IMR-90 (cell line): ENCODE data around the gene LRRC14B. TPM values are rescaled to one million over a fixed set of nuclear protein-coding genes. Genes with fewer than 3 reads are reported as not detected.

Experiments used
- ATAC-seq: fragments of 200-7000 bp; cut with Tn5 transposase; 2 replicates; pipeline ENCODE4 v1.9.1; 2020; ENCODE audit warnings: low read depth, mild to moderate bottlenecking, moderate library complexity
- BruUV-seq: library from RNA; stranded (reverse); fragments of 400-500 nt; replicated peaks from 2 replicates; lab custom pipeline; 2021; lab: Mats Ljungman, UMichigan
- CTCF ChIA-PET: fragments of 300-600 bp; formaldehyde crosslinking; extraction: SDS; loops from one replicate; lab custom pipeline; 2021; ENCODE audit warnings: antibody characterized with exemption; lab: Yijun Ruan, JAX
- POLR2A ChIA-PET: fragments of 300-600 bp; sonication (Branson Sonifier 250); formaldehyde crosslinking; loops from one replicate; lab custom pipeline; 2022; ENCODE audit warnings: antibody characterized with exemption; ENCODE audit not compliant: unreplicated experiment; lab: Charles Lee
- DNase-seq: peaks from one replicate; pipeline ENCODE4 v3.0.0; 2013
- H2AFZ ChIP-seq: replicated peaks from 2 replicates; pipeline ENCODE3; 2013; ENCODE audit warnings: low read length, mild to moderate bottlenecking; ENCODE audit not compliant: poor library complexity
- H2AK5ac ChIP-seq: 2 replicates; pipeline ENCODE4 v1.6.1; 2013; ENCODE audit warnings: low read depth, low read length, inconsistent platforms
- H2AK9ac ChIP-seq: replicated peaks from 2 replicates; pipeline ENCODE3; 2013; ENCODE audit warnings: mild to moderate bottlenecking, low read depth, low read length, moderate library complexity; ENCODE audit not compliant: poor library complexity
- H2BK120ac ChIP-seq: 2 replicates; pipeline ENCODE4 v1.6.1; 2013; ENCODE audit warnings: low read depth, low read length, inconsistent platforms
- H2BK15ac ChIP-seq: 3 replicates; pipeline ENCODE4 v1.6.1; 2013; ENCODE audit warnings: low read depth, low read length, inconsistent platforms
- H2BK20ac ChIP-seq: 2 replicates; pipeline ENCODE4 v1.6.1; 2013; ENCODE audit warnings: low read depth, mild to moderate bottlenecking, inconsistent platforms, low read length, moderate library complexity
- H2BK5ac ChIP-seq: 2 replicates; pipeline ENCODE4 v1.6.1; 2013; ENCODE audit warnings: mild to moderate bottlenecking, low read depth, low read length, inconsistent platforms; ENCODE audit not compliant: poor library complexity, severe bottlenecking
- H3K14ac ChIP-seq: replicated peaks from 2 replicates; pipeline ENCODE4 v1.6.1; 2013; ENCODE audit warnings: low read depth, low read length, inconsistent platforms
- H3K18ac ChIP-seq: 2 replicates; pipeline ENCODE4 v1.6.1; 2013; ENCODE audit warnings: low read depth, low read length, control low read depth
- H3K23ac ChIP-seq: 2 replicates; pipeline ENCODE4 v1.6.1; 2013; ENCODE audit warnings: low read depth, low read length, inconsistent platforms
- H3K27ac ChIP-seq: 2 replicates; pipeline ENCODE4 v1.5.1; 2013; ENCODE audit warnings: mild to moderate bottlenecking, control low read depth, low read length; ENCODE audit not compliant: insufficient read depth
- H3K27me3 ChIP-seq: 2 replicates; pipeline ENCODE4 v1.6.1; 2013; ENCODE audit warnings: low read length; ENCODE audit not compliant: control insufficient read depth, insufficient read depth
- H3K36me3 ChIP-seq: 2 replicates; pipeline ENCODE4 v1.6.1; 2013; ENCODE audit warnings: low read length, mixed read lengths; ENCODE audit not compliant: control insufficient read depth, insufficient read depth
- H3K4ac ChIP-seq: 2 replicates; pipeline ENCODE4 v1.6.1; 2013; ENCODE audit warnings: low read depth, low read length, inconsistent platforms
- H3K4me1 ChIP-seq: 2 replicates; pipeline ENCODE4 v1.6.1; 2013; ENCODE audit warnings: low read length, mixed read lengths; ENCODE audit not compliant: control insufficient read depth, insufficient read depth
- H3K4me2 ChIP-seq: 2 replicates; pipeline ENCODE4 v1.6.1; 2013; ENCODE audit warnings: low read depth, mild to moderate bottlenecking, control low read depth, low read length, moderate library complexity
- H3K4me3 ChIP-seq: 2 replicates; pipeline ENCODE4 v1.5.1; 2013; ENCODE audit warnings: low read depth, mild to moderate bottlenecking, control low read depth, low read length, moderate library complexity; ENCODE audit not compliant: insufficient read depth
- H3K56ac ChIP-seq: 2 replicates; pipeline ENCODE4 v1.6.1; 2013; ENCODE audit warnings: low read length, inconsistent platforms; ENCODE audit not compliant: insufficient read depth; ENCODE audit errors: extremely low read depth
- H3K79me1 ChIP-seq, 2 experiments: 2 replicates each; pipeline ENCODE4 v1.6.1; 2013; ENCODE audit warnings: low read length in 2 of 2, inconsistent platforms in 1 of 2, low read depth in 1 of 2
- H3K9ac ChIP-seq: 2 replicates; pipeline ENCODE4 v1.6.1; 2013; ENCODE audit warnings: low read depth, low read length, control low read depth
- H3K9me1 ChIP-seq: 2 replicates; pipeline ENCODE4 v1.6.1; 2013; ENCODE audit warnings: low read length, inconsistent platforms; ENCODE audit not compliant: insufficient read depth
- H3K9me3 ChIP-seq: 2 replicates; pipeline ENCODE4 v1.6.1; 2013; ENCODE audit warnings: low read length; ENCODE audit not compliant: control insufficient read depth, insufficient read depth
- H4K20me1 ChIP-seq: 2 replicates; pipeline ENCODE4 v1.6.1; 2013; ENCODE audit warnings: low read length, inconsistent platforms; ENCODE audit not compliant: insufficient read depth
- H4K5ac ChIP-seq: 2 replicates; pipeline ENCODE4 v1.6.1; 2013; ENCODE audit warnings: mild to moderate bottlenecking, low read depth, low read length, control low read depth
- H4K8ac ChIP-seq, 2 experiments: 2 replicates each; pipeline ENCODE4 v1.6.1; 2013; ENCODE audit warnings: low read depth in 2 of 2, low read length in 2 of 2, control low read depth in 1 of 2, inconsistent platforms in 1 of 2
- H4K91ac ChIP-seq: 2 replicates; pipeline ENCODE4 v1.6.1; 2013; ENCODE audit warnings: low read depth, low read length, inconsistent platforms; ENCODE audit not compliant: insufficient read depth
- BHLHE40 ChIP-seq: fragments of 150-350 bp; IDR thresholded peaks from 2 replicates; pipeline ENCODE4 v1.6.1; 2016; ENCODE audit warnings: mild to moderate bottlenecking, low read depth, low read length
- CEBPB ChIP-seq: IDR thresholded peaks from 2 replicates; pipeline ENCODE4 v1.6.1; 2012; ENCODE audit warnings: low read depth, low read length, improper control_type of control experiment
- CHD1 ChIP-seq: IDR thresholded peaks from 2 replicates; pipeline ENCODE4 v1.6.1; 2012; ENCODE audit warnings: low read depth, low read length, improper control_type of control experiment
- CTCF ChIP-seq: conservative IDR thresholded peaks from 2 replicates; pipeline ENCODE4 v1.5.1; 2012; ENCODE audit warnings: mild to moderate bottlenecking, low read depth, low read length, improper control_type of control experiment
- MAZ ChIP-seq: IDR thresholded peaks from 2 replicates; pipeline ENCODE4 v1.6.1; 2012; ENCODE audit warnings: low read depth, mild to moderate bottlenecking, low read length, improper control_type of control experiment, moderate library complexity, borderline replicate concordance
- MXI1 ChIP-seq: IDR thresholded peaks from 2 replicates; pipeline ENCODE4 v1.6.1; 2012; ENCODE audit warnings: low read depth, mild to moderate bottlenecking, low read length, moderate library complexity, borderline replicate concordance
- RCOR1 ChIP-seq: IDR thresholded peaks from 2 replicates; pipeline ENCODE4 v1.6.1; 2012; ENCODE audit warnings: mild to moderate bottlenecking, low read length, improper control_type of control experiment; ENCODE audit not compliant: insufficient replicate concordance
- SMC3 ChIP-seq: fragments of 150-350 bp; IDR thresholded peaks from 2 replicates; pipeline ENCODE4 v1.6.1; 2016; ENCODE audit warnings: low read depth, mild to moderate bottlenecking, antibody characterized with exemption, low read length, moderate library complexity
- WGBS, 2 experiments: methylation state at CpG; one replicate each; pipeline versions ENCODE4 v1.1.5 to v1.1.7; 2013; ENCODE audit warnings: missing lambda C conversion rate in 2 of 2; ENCODE audit not compliant: insufficient read length in 1 of 2; ENCODE audit errors: extremely low coverage in 2 of 2; 5-methylcytosine and 5-hydroxymethylcytosine counted together
- dilution Hi-C: fragments of 300-500 bp; cut with HindIII; formaldehyde crosslinking; loops from one replicate; pipeline ENCODE4 v1.14.3; 2018; ENCODE audit warnings: low sequenced_read_pairs; ENCODE audit not compliant: unreplicated experiment
- in situ Hi-C: fragments of 300-500 bp; cut with MboI; formaldehyde crosslinking; loops from 3 replicates; pipeline ENCODE4 v1.14.3; 2019; ENCODE audit warnings: low sequenced_read_pairs, inconsistent platforms, mixed read lengths
- intact Hi-C: fragments of 100-400 bp; cut with micrococcal nuclease; formaldehyde crosslinking; loops from 2 replicates; pipeline ENCODE4 v1.10.0; 2022
- polyA plus RNA-seq, 3 experiments: library from polyadenylated mRNA; depleted of rRNA; stranded (reverse); fragments of >200 nt; gene quantifications; 2 replicates each; pipeline ENCODE4 v1.2.3, GENCODE V29; 2012; ENCODE audit warnings: low replicate concordance in 1 of 3
- total RNA-seq: library from RNA; depleted of rRNA; stranded (reverse); fragments of >200 nt; gene quantifications from 2 replicates; pipeline ENCODE4 v1.2.3, GENCODE V29; 2012

The LRRC14B gene
- total and polyA plus RNA-seq, 2 of the 4 experiments (the other 2 are of a cell fraction) = not detected

GRCh38 chr5:145585-146323, 45.5 kb upstream of the LRRC14B start:
- in situ Hi-C loops (no loop called here), dilution Hi-C loops (no loop called here), intact Hi-C loops (no loop called here)
- Histone ChIP-seq H3K4ac (no peak overlapping the region), H3K56ac (no peak overlapping the region), H2BK15ac (no peak overlapping the region), H3K27ac (no peak overlapping the region), H3K18ac (no peak overlapping the region), H3K14ac (no peak overlapping the region), H4K20me1 (no peaks in the 10 kb centered on the region), H3K4me2 (no peak overlapping the region), H2BK120ac (no peak overlapping the region), H4K8ac (no peak overlapping the region), H2BK20ac (no peak overlapping the region), H3K36me3 (no peaks in the 10 kb centered on the region), H3K4me3 (no peak overlapping the region), H2BK5ac (no peak overlapping the region), H2AFZ (no peak overlapping the region), H3K9ac (no peak overlapping the region), H4K91ac (no peak overlapping the region), H2AK9ac (no peak overlapping the region), H3K23ac (no peak overlapping the region), H3K79me1 (no peaks in the 10 kb centered on the region), H3K27me3 (peaks cover 19% of the 10 kb centered on the region), H3K9me3 (peaks cover 12% of the 10 kb centered on the region), H2AK5ac (no peak overlapping the region), H3K4me1 (no peaks in the 10 kb centered on the region), H3K9me1 (peaks cover 9% of the 10 kb centered on the region), H4K5ac (no peak overlapping the region)
- ChIA-PET CTCF (no interaction called here), POLR2A (no interaction called here)
- WGBS, 2 experiments = 78% methylated on average over 4 of the region's 7 CpGs; no CpG with 5 or more reads in 1 of the 2 experiments
- DNase-seq = no peak
- ATAC-seq = no peak
- TF ChIP-seq MXI1 (no peak), BHLHE40 (no peak), MAZ (no peak), RCOR1 (no peak), CTCF (no peak), CEBPB (no peak), CHD1 (no peak), SMC3 (no peak)
- BruUV-seq = no TSS peak
